Measurements from ENCODE around the gene GSTK1.

Gene GSTK1

DNA sequence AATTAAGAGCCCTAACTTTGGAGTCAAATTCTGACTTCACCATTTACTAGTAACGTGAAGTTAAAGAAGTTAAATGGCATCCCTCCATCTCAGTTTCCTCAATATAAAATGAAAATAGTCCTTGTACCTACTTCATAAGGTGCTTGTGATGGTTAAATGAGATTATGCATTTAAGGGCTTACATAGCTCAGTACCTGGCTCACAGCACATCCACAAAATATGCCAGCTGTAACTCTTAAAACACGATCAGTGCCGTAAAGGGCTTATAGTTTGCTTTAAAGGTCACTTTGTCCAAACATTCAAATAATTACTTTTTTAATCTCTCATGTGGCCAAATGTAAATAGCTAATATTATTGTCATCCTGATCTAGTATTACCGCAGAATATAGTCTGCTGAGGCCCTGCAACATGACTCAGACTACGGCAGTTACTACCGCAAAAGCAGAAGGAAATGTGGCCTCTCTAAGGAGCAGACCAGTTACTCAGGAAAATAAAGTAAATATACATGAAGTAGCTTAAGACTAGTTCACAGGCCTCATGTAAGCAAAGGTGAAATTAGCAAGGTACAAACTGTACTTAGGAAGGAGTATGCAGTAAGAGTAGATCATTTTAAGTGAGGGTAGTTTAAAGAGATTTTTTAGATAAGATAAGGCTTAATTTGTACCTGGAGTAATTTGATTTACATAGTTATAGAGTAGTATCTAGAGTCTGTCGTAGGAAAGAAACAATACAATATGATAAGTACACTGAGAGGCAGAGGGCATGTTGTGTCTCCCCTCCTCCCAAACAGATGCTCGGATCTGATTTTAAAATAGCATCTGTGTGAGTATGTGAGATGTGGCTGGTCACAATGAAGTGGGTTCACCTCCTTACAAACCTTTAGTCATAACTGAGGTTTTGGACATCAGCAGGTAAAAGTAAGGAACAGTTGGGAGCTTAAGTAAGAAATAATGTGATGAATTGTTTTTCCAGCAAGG is 38.0 kb downstream of the GSTK1 start:
- no peak for DNase-seq

DNA sequence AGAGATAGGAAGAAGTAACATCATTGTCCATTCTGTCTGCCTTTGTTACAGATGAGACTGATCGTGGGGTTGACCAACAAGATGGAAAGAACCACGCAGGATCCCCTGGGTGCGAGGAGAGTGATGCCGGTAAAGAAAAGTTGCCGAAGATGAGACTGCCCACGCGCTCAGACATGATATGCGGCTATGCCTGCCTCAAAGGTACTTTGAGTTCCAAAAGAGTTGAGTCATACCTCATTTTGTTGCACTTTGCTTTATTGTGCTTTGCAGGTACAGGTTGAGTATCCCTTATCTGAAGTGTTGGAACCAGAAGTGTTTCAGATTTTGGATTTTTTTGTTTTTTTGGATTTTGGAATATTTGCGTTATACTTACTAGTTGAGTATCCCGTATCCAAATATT is 40.5 kb downstream of the GSTK1 start:
- no peak for DNase-seq

DNA sequence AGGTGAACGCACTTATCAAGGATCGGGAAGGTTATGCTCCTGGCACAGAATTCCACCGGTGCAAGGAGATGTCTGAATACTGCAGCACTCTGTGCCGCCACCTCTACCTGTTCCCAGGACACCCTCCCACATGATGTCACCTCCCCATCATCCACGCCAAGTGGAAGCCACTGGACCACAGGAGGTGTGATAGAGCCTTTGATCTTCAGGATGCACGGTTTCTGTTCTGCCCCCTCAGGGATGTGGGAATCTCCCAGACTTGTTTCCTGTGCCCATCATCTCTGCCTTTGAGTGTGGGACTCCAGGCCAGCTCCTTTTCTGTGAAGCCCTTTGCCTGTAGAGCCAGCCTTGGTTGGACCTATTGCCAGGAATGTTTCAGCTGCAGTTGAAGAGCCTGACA is 41.7 kb downstream of the GSTK1 start:
- DNase-seq = no peak

DNA sequence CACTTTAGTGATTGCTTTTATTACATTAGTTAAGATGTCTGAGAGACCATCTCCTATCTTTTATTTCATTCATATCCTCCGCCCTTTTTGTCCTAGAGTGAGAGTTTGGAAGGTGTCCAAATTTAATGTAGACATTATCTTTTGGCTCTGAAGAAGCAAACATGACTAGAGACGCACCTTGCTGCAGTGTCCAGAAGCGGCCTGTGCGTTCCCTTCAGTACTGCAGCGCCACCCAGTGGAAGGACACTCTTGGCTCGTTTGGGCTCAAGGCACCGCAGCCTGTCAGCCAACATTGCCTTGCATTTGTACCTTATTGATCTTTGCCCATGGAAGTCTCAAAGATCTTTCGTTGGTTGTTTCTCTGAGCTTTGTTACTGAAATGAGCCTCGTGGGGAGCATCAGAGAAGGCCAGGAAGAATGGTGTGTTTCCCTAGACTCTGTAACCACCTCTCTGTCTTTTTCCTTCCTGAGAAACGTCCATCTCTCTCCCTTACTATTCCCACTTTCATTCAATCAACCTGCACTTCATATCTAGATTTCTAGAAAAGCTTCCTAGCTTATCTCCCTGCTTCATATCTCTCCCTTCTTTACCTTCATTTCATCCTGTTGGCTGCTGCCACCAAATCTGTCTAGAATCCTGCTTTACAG is 42.3 kb downstream of the GSTK1 start:
- DNase-seq = no peak

DNA sequence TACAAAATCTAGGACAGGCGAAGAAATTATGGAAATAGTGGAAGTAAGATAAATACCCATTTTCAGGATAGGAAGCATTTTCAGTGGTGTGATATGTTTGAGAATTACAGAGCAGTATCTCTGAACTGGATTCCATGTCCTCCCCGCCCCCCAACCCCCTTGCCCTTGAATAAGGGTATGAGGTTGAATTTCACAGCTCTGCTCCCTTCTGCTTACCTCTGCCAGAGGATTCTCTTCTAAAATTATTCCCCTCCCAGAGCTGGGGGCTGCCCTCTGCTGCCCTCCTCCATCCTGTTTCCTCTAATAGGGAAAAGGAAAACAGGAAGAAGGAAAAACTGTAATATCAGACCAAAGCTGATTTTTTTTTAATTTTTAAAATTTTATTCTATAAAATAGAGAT is 45.4 kb downstream of the GSTK1 start:
- DNase-seq = no peak

DNA sequence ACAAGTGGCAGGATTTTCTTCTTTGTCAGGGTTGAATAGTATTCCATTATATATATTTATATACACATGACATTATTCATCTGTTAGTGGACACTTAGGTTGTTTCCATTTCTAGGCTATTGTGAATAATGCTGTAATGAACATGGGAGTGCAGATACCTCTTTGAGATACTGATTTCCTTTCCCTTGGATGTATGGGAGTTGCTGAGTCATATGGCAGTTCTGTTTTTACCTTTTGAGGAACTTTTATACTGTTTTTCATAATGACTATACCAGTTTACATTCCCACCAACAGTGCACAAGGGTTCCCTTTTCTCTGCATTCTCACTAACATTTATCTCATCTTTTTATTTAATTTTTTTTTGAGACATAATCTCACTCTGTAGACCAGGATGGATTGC is 50.9 kb downstream of the GSTK1 start:
- DNase-seq = no peak

DNA sequence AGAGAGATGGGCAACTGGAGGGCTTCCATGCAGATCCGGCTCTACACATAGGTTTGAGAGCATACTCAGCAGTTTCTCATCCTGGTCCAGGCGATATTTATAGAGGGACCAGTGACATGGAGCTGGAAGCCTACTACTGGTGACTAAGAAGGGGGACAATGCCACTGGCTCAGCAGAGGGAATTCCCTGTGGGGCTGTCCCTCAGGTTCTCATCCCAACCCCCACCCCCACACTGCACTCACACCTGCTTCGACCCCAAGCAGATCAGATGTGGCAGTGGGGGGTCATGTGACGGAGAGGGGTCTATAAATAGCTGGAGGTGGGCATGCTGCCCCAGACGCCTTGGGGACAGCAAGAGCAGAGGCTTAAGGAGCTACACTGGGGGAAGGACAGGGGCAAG is 52.5 kb downstream of the GSTK1 start, which contains the start of gene CLCN1:
Gene CLCN1 (plus strand): TSS at position 336 of the 400 bp plus-strand sequence. CDS start 102 bp downstream, outside the sequence.
- no peak for DNase-seq

DNA sequence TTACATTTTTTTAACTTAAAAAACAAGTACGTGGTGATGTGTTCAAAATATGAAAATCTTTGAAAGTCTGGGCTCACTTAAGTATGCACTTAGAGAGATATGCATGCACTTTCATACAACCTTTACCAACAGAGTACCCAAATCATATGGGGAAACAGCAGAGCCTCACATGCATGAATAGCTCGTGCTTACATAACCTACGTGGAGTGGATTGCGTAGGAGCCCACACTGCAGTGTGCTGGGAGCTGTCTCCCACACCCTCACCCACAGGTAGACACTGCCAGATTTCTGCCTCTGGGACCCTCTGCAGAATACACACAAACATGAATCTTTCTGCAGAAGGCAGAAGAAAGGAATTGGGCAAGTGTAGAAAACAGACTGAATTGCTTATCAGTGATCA is 53.3 kb downstream of the GSTK1 start:
- no peak for DNase-seq

DNA sequence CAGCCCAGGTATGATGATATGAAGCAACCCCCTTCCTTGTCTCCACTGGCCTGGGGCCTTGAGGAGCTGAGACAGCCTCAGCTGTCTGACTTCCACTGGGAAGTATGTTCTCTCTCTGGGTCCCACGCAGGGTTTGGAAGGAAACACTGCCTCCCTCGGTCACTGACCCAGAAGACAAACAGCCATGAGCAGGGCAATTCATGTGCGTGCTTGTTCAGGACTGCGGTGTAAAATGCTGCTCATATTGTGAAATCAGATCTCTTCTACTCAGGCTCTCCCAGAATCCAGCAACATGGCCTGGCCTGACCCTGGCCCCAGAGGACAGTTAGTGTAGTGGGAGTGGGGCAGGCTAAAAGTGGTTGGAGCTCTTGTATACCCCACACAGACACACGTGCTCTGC is 55.4 kb downstream of the GSTK1 start:
- peak; percentile 15 for DNase-seq
